GM18907 (cell line): ENCODE measurements around the gene NDUFAF2.
"Not testable (repeated sequence)": the region's sequence is repeated elsewhere in the genome, so short reads cannot be mapped to it uniquely, and the experiment has no call there.

Experiments used
- ATAC-seq: cut with Tn5 transposase; IDR thresholded peaks from one replicate; pipeline ENCODE4 v1.9.1; 2021; ENCODE audit warnings: mild to moderate bottlenecking, moderate library complexity; ENCODE audit not compliant: unreplicated experiment

Gene NDUFAF2

GRCh38 chr5:60992871-60993270 is 47.9 kb downstream of the NDUFAF2 start:
- no peak for ATAC-seq

GRCh38 chr5:60993425-60993824 is 48.4 kb downstream of the NDUFAF2 start:
- ATAC-seq = no peak

GRCh38 chr5:60993875-60994571 is 49.0 kb downstream of the NDUFAF2 start:
- no peak for ATAC-seq

GRCh38 chr5:60996368-60996767 is 51.4 kb downstream of the NDUFAF2 start:
- ATAC-seq = no peak

- ATAC-seq = no peak
These were observed 52.7 kb downstream of the NDUFAF2 start for GRCh38 chr5:60997721-60998120.

GRCh38 chr5:61000887-61001286 is 55.9 kb downstream of the NDUFAF2 start:
- no peak for ATAC-seq

- no peak for ATAC-seq
These were observed 56.6 kb downstream of the NDUFAF2 start for GRCh38 chr5:61001647-61002046.

GRCh38 chr5:61002611-61003355 is 57.8 kb downstream of the NDUFAF2 start:
- ATAC-seq = no peak

- ATAC-seq = no peak
These were observed 59.4 kb downstream of the NDUFAF2 start for GRCh38 chr5:61004448-61004847.

- no peak for ATAC-seq
These were observed 64.9 kb downstream of the NDUFAF2 start for GRCh38 chr5:61009907-61010306.

- ATAC-seq = no peak
These were observed 65.8 kb downstream of the NDUFAF2 start for GRCh38 chr5:61010467-61011454.

GRCh38 chr5:61018062-61018461 is 73.1 kb downstream of the NDUFAF2 start:
- ATAC-seq = no peak

GRCh38 chr5:61019642-61020041 is 74.6 kb downstream of the NDUFAF2 start:
- no peak for ATAC-seq

GRCh38 chr5:61020415-61020814 is 75.4 kb downstream of the NDUFAF2 start:
- no peak for ATAC-seq

- ATAC-seq = no peak
These were observed 78.1 kb downstream of the NDUFAF2 start for GRCh38 chr5:61023131-61023530.

GRCh38 chr5:61026004-61026403 is 81.0 kb downstream of the NDUFAF2 start:
- ATAC-seq = no peak

GRCh38 chr5:61028382-61028781 is 83.4 kb downstream of the NDUFAF2 start:
- no peak for ATAC-seq

GRCh38 chr5:61029456-61030162 is 84.6 kb downstream of the NDUFAF2 start:
- ATAC-seq = no peak

GRCh38 chr5:61030163-61030482 is 85.1 kb downstream of the NDUFAF2 start:
- ATAC-seq = no peak

GRCh38 chr5:61031301-61031700 is 86.3 kb downstream of the NDUFAF2 start:
- not testable (repeated sequence) for ATAC-seq

GRCh38 chr5:61044545-61044944 is 99.5 kb downstream of the NDUFAF2 start:
- no peak for ATAC-seq
